ENCODE data around the gene AHSA1. TPM values are rescaled to one million over a fixed set of nuclear protein-coding genes. Genes with fewer than 3 reads are reported as not detected.

AHSA1 gene
- total and polyA plus RNA-seq, 2 experiments from 2014 or later = 177 to 213 TPM

GRCh38 chr14:77469067-77469505, 11.2 kb downstream of the AHSA1 start:
- Histone ChIP-seq H2AFZ (no peak overlapping the region), H3F3A (replicated peaks; ENCODE audit: low read depth) (peaks cover 11% of the 10 kb centered on the region), H3K36me3 (ENCODE audit: insufficient read depth) (peaks cover 31% of the 10 kb centered on the region), H3K9me2 (ENCODE audit: insufficient read depth) (no peaks in the 10 kb centered on the region), H4K20me1 (replicated peaks; ENCODE audit: insufficient read depth) (peaks cover 6% of the 10 kb centered on the region), H3K4me1 (ENCODE audit: insufficient read depth) (peaks cover 10% of the 10 kb centered on the region), H3K27ac (ENCODE audit: low read depth) (peak overlapping the region; percentile 76; the same call in 1 of the 2 replicates), H3K4me3 (no peak overlapping the region), H3K79me2 (replicated peaks; ENCODE audit: insufficient read depth) (no peaks in the 10 kb centered on the region), H3K27me3 (ENCODE audit: insufficient read depth) (no peaks in the 10 kb centered on the region), H3K4me2 (no peak overlapping the region)
- Mint-ChIP-seq H3K9me3 (no peaks in the 10 kb centered on the region; the same call in 2 of the 3 replicates), H3K4me3 (no peak overlapping the region), H3K27me3 (ENCODE audit: insufficient read depth, low read depth, poor library complexity) (peaks cover 4% of the 10 kb centered on the region), H3K27ac (peak overlapping the region; percentile 13), H3K36me3 (ENCODE audit: low read depth) (peaks cover 53% of the 10 kb centered on the region), H3K4me1 (peaks cover 17% of the 10 kb centered on the region)
- ATAC-seq = no peak
- DNase-seq (ENCODE audit: low spot score) = no peak
- no peak for TF ChIP-seq STAT1 (IDR thresholded peaks at IDR 0.05; ENCODE audit: unreplicated experiment)
- no peak for TF ChIP-seq ETS1 (IDR thresholded peaks at IDR 0.05)
- TF ChIP-seq CREB1 (CRISPR knock-in tag; IDR thresholded peaks at IDR 0.05; ENCODE audit: low read depth) = no peak
- TF ChIP-seq ZNF462 (CRISPR knock-in tag; IDR thresholded peaks at IDR 0.05) = no peak
- no peak for TF ChIP-seq CTCF (conservative IDR thresholded peaks at IDR 0.05; ENCODE audit: low read depth in 2 of 2)
- no peak for TF ChIP-seq EZH2 (IDR thresholded peaks at IDR 0.05; ENCODE audit: low read depth, unreplicated experiment)
- TF ChIP-seq REST (IDR thresholded peaks at IDR 0.05; ENCODE audit: unreplicated experiment) = no peak
- TF ChIP-seq NANOG (IDR thresholded peaks at IDR 0.05; ENCODE audit: borderline replicate concordance) = no peak
- no peak for TF ChIP-seq POLR2AphosphoS5 (IDR thresholded peaks at IDR 0.05; ENCODE audit: low read depth)
- no peak for TF ChIP-seq JUNB (IDR thresholded peaks at IDR 0.05; ENCODE audit: unreplicated experiment)
- TF ChIP-seq ZNF331 (CRISPR knock-in tag; IDR thresholded peaks at IDR 0.05; ENCODE audit: low read depth) = no peak
- no peak for TF ChIP-seq EZH2phosphoT487 (IDR thresholded peaks at IDR 0.05; ENCODE audit: unreplicated experiment)
- TF ChIP-seq ZNF114 (CRISPR knock-in tag; IDR thresholded peaks at IDR 0.05) = no peak
